GM19025 (cell line): ENCODE data around the gene FGFR2.

Experiments
- ATAC-seq: cut with Tn5 transposase; IDR thresholded peaks from one replicate; pipeline ENCODE4 v1.9.1; 2021; ENCODE audit warnings: mild to moderate bottlenecking, low read depth, moderate library complexity; ENCODE audit not compliant: unreplicated experiment

FGFR2 gene

GRCh38 chr10:121598263-121599249 is at the start of gene FGFR2:
FGFR2 (minus strand) TSS chr10:121598444; CDS start chr10:121593817, 4,627 bp downstream.
- ATAC-seq, result peak; percentile 63

- ATAC-seq, result no peak
Measured at GRCh38 chr10:121647401-121647800, 49.2 kb upstream of the FGFR2 start.

- ATAC-seq, result no peak
Measured at GRCh38 chr10:121645696-121646095, 47.5 kb upstream of the FGFR2 start.

GRCh38 chr10:121644501-121644900 is 46.3 kb upstream of the FGFR2 start:
- ATAC-seq, result no peak

- no peak for ATAC-seq
Measured at GRCh38 chr10:121640266-121640665, 42.0 kb upstream of the FGFR2 start.

GRCh38 chr10:121639416-121639815 is 41.2 kb upstream of the FGFR2 start:
- ATAC-seq, result no peak

GRCh38 chr10:121637437-121637836 is 39.2 kb upstream of the FGFR2 start:
- no peak for ATAC-seq

GRCh38 chr10:121633056-121633455 is 34.8 kb upstream of the FGFR2 start:
- no peak for ATAC-seq

- ATAC-seq, result no peak
Measured at GRCh38 chr10:121631365-121632029, 33.3 kb upstream of the FGFR2 start.

GRCh38 chr10:121628859-121629258 is 30.6 kb upstream of the FGFR2 start:
- ATAC-seq, result no peak

- no peak for ATAC-seq
Measured at GRCh38 chr10:121627876-121628581, 29.8 kb upstream of the FGFR2 start.

- no peak for ATAC-seq
Measured at GRCh38 chr10:121624836-121625486, 26.7 kb upstream of the FGFR2 start.

- ATAC-seq, result no peak
Measured at GRCh38 chr10:121618906-121619305, 20.7 kb upstream of the FGFR2 start.

GRCh38 chr10:121617176-121617575 is 18.9 kb upstream of the FGFR2 start:
- no peak for ATAC-seq

- ATAC-seq, result no peak
Measured at GRCh38 chr10:121616291-121616690, 18.0 kb upstream of the FGFR2 start.

- no peak for ATAC-seq
Measured at GRCh38 chr10:121615836-121616235, 17.6 kb upstream of the FGFR2 start.

- ATAC-seq, result no peak
Measured at GRCh38 chr10:121615435-121615793, 17.2 kb upstream of the FGFR2 start.

- ATAC-seq, result no peak
Measured at GRCh38 chr10:121614613-121615434, 16.6 kb upstream of the FGFR2 start.

GRCh38 chr10:121613456-121613855 is 15.2 kb upstream of the FGFR2 start:
- no peak for ATAC-seq
